ENCODE measurements around the gene ST6GAL2.

ST6GAL2 gene

GRCh38 chr2:106863387-106863786 lies 22.6 kb downstream of the ST6GAL2 start:
- DNase-seq = no peak

GRCh38 chr2:106859498-106859897 lies 26.5 kb downstream of the ST6GAL2 start:
- DNase-seq = no peak

- DNase-seq = no peak
These were observed 27.2 kb downstream of the ST6GAL2 start for GRCh38 chr2:106858810-106859209.

- no peak for DNase-seq
These were observed 28.0 kb downstream of the ST6GAL2 start for GRCh38 chr2:106857882-106858478.

GRCh38 chr2:106853631-106854030 lies 32.3 kb downstream of the ST6GAL2 start:
- DNase-seq = no peak

- no peak for DNase-seq
These were observed 34.0 kb downstream of the ST6GAL2 start for GRCh38 chr2:106851881-106852501.

- no peak for DNase-seq
These were observed 34.7 kb downstream of the ST6GAL2 start for GRCh38 chr2:106851087-106851874.

- no peak for DNase-seq
These were observed 36.7 kb downstream of the ST6GAL2 start for GRCh38 chr2:106849253-106849652.

- no peak for DNase-seq
These were observed 38.6 kb downstream of the ST6GAL2 start for GRCh38 chr2:106847366-106847765.

GRCh38 chr2:106845716-106846115 lies 40.3 kb downstream of the ST6GAL2 start:
- no peak for DNase-seq

- peak; percentile 9 for DNase-seq
These were observed 42.1 kb downstream of the ST6GAL2 start for GRCh38 chr2:106843910-106844250.

- DNase-seq = no peak
These were observed 42.7 kb downstream of the ST6GAL2 start for GRCh38 chr2:106843001-106843909.

GRCh38 chr2:106841886-106842645 lies 43.9 kb downstream of the ST6GAL2 start:
- peak; percentile 86 for DNase-seq

- no peak for DNase-seq
These were observed 45.1 kb downstream of the ST6GAL2 start for GRCh38 chr2:106840818-106841217.

- no peak for DNase-seq
These were observed 45.9 kb downstream of the ST6GAL2 start for GRCh38 chr2:106839849-106840595.

- no peak for DNase-seq
These were observed 52.7 kb downstream of the ST6GAL2 start for GRCh38 chr2:106833256-106833655.

- no peak for DNase-seq
These were observed 54.0 kb downstream of the ST6GAL2 start for GRCh38 chr2:106831816-106832569.

GRCh38 chr2:106831241-106831640 lies 54.7 kb downstream of the ST6GAL2 start:
- DNase-seq = no peak

- DNase-seq = no peak
These were observed 55.8 kb downstream of the ST6GAL2 start for GRCh38 chr2:106830191-106830590.

GRCh38 chr2:106828119-106828518 lies 57.8 kb downstream of the ST6GAL2 start:
- DNase-seq = no peak

GRCh38 chr2:106827158-106827557 lies 58.8 kb downstream of the ST6GAL2 start:
- no peak for DNase-seq
